MCF 10A (cell line): ENCODE results near the gene SPACA5B. TPM values are rescaled to one million over a fixed set of nuclear protein-coding genes. Genes with fewer than 3 reads are reported as not detected.
"Not testable (repeated sequence)": the region's sequence is repeated elsewhere in the genome, so short reads cannot be mapped to it uniquely, and the experiment has no call there.

Experiments used
- BruUV-seq: library from RNA; stranded (reverse); fragments of 400-500 nt; replicated peaks from 2 replicates; lab custom pipeline; 2021; lab: Mats Ljungman, UMichigan
- CTCF ChIA-PET: fragments of 300-600 bp; sonication (Branson Sonifier 250); formaldehyde crosslinking; extraction: SDS; loops from one replicate; lab custom pipeline; 2021; ENCODE audit warnings: antibody characterized with exemption, inconsistent platforms; lab: Yijun Ruan, JAX
- POLR2A ChIA-PET: fragments of 300-600, 350-650 bp; sonication (Branson Sonifier 250); formaldehyde crosslinking; extraction: SDS; loops from one replicate; lab custom pipeline; 2020; ENCODE audit warnings: antibody characterized with exemption, inconsistent platforms; lab: Yijun Ruan, JAX
- DNase-seq: peaks from one replicate; pipeline ENCODE4 v3.0.0-alpha.2; 2018; ENCODE audit not compliant: unreplicated experiment
- H3K27ac Mint-ChIP-seq: one replicate; pipeline ENCODE4 v1.8.0; 2022; ENCODE audit warnings: mild to moderate bottlenecking, low read depth, mixed read lengths; ENCODE audit not compliant: unreplicated experiment
- H3K27me3 Mint-ChIP-seq: one replicate; pipeline ENCODE4 v1.8.0; 2022; ENCODE audit warnings: mixed read lengths; ENCODE audit not compliant: insufficient read depth, unreplicated experiment
- H3K36me3 Mint-ChIP-seq: one replicate; pipeline ENCODE4 v1.8.0; 2022; ENCODE audit warnings: mild to moderate bottlenecking, moderate library complexity, mixed read lengths; ENCODE audit not compliant: insufficient read depth, unreplicated experiment
- H3K4me1 Mint-ChIP-seq: one replicate; pipeline ENCODE4 v1.8.0; 2022; ENCODE audit warnings: mixed read lengths; ENCODE audit not compliant: insufficient read depth, unreplicated experiment
- H3K4me3 Mint-ChIP-seq: one replicate; pipeline ENCODE4 v1.8.0; 2022; ENCODE audit warnings: mild to moderate bottlenecking, moderate library complexity, mixed read lengths; ENCODE audit not compliant: unreplicated experiment
- H3K9me3 Mint-ChIP-seq: one replicate; pipeline ENCODE4 v1.8.0; 2022; ENCODE audit warnings: mixed read lengths; ENCODE audit not compliant: unreplicated experiment
- intact Hi-C: fragments of 100-400 bp; cut with micrococcal nuclease; formaldehyde crosslinking; loops from 2 replicates; pipeline ENCODE4 v1.14.1; 2022
- total RNA-seq: library from RNA; stranded (reverse); gene quantifications from 2 replicates; pipeline ENCODE4 v1.2.3, GENCODE V29; 2022
- TF ChIP-seq, protein P1 (sequence below): fragments of 200-600 bp; IDR thresholded peaks from one replicate; pipeline ENCODE4 v1.8.0; 2022; ENCODE audit warnings: antibody characterized with exemption, mild to moderate bottlenecking; ENCODE audit not compliant: unreplicated experiment

SPACA5B gene
- total RNA-seq, 1 experiment from 2014 or later = not detected

DNA sequence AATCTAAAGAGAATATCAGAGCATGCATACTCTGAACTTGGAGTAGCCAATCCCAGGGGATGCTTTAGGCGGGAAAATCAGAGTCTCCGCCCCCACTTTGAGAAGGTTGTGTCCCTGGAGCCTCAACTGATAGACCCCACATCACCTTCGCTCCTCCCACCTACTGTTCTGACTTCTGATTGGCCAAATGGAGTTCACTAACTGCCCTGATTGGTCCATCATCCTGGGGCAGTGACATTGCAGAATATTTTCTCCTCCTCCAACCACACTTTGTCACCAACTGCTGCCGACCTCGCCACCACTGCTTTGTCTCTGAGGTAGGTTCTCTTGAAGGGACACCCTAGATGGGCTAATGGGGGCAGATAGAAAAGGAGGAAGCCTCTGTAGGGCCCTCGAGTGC is 22.7 kb upstream of the SPACA5B start:
- H3K27me3 Mint-ChIP-seq = no peaks in the 10 kb centered on the region
- H3K27ac Mint-ChIP-seq = no peak overlapping the region
- H3K4me1 Mint-ChIP-seq = no peaks in the 10 kb centered on the region
- intact Hi-C loops = no loop called here
- DNase-seq = no peak
- TF ChIP-seq, protein P1, sequence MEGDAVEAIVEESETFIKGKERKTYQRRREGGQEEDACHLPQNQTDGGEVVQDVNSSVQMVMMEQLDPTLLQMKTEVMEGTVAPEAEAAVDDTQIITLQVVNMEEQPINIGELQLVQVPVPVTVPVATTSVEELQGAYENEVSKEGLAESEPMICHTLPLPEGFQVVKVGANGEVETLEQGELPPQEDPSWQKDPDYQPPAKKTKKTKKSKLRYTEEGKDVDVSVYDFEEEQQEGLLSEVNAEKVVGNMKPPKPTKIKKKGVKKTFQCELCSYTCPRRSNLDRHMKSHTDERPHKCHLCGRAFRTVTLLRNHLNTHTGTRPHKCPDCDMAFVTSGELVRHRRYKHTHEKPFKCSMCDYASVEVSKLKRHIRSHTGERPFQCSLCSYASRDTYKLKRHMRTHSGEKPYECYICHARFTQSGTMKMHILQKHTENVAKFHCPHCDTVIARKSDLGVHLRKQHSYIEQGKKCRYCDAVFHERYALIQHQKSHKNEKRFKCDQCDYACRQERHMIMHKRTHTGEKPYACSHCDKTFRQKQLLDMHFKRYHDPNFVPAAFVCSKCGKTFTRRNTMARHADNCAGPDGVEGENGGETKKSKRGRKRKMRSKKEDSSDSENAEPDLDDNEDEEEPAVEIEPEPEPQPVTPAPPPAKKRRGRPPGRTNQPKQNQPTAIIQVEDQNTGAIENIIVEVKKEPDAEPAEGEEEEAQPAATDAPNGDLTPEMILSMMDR = no peak
- H3K9me3 Mint-ChIP-seq = no peaks in the 10 kb centered on the region
- CTCF ChIA-PET = no interaction called here
- H3K4me3 Mint-ChIP-seq = no peak overlapping the region
- no TSS peak for BruUV-seq
- POLR2A ChIA-PET = no interaction called here
- H3K36me3 Mint-ChIP-seq = no peaks in the 10 kb centered on the region

DNA sequence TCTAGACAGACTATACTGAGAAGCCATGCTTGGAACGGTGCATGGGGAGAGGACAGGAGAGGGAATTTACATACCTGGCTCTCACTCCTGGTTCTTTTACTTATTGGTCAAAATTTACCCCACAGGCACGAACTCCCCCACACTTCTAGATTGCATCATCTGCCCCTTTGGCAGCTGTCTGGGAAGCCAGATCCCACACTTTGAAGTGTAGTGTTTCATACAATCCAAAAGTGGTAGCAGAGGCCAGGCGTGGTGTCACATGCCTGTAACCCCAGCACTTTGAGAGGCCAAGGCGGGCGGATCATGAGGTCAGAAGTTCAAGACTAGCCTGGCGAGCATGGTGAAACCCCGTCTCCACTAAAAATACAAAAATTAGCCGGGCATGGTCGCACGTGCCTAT is 5.1 kb upstream of the SPACA5B start:
- H3K4me1 Mint-ChIP-seq, H3K9me3 Mint-ChIP-seq, BruUV-seq, H3K36me3 Mint-ChIP-seq, POLR2A ChIA-PET, intact Hi-C loops, H3K27ac Mint-ChIP-seq, CTCF ChIA-PET, H3K4me3 Mint-ChIP-seq: not testable (repeated sequence)
- peak; percentile 8 for DNase-seq
- H3K27me3 Mint-ChIP-seq = peaks cover 12% of the 10 kb centered on the region

DNA sequence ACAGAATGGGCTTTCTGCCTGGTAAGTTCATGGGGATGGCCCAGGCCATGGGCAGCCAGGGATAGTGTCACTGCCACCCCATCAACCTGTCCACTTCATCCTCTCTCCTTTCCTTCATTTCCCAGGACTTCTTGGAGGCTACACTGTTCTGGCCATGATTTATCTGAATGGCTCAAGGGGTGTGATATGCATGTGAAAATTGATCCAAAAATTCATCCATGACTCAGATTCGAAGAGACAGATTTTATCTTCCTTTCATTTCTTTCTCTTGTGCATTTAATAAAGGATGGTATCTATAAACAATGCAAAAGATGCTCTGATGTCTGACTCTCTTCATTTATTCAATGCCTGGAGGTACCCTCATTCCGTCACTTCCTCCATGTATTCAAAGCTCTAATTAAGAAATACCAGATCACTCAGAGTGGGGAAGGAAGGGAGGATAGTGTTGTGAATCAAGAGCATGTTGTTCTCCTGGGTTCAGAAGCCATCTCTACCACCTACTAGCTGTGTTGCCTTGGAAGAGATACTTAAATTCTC is 1.9 kb downstream of the SPACA5B start:
- H3K4me1 Mint-ChIP-seq, H3K4me3 Mint-ChIP-seq, POLR2A ChIA-PET, CTCF ChIA-PET, H3K9me3 Mint-ChIP-seq, H3K27me3 Mint-ChIP-seq, BruUV-seq, intact Hi-C loops, H3K27ac Mint-ChIP-seq, H3K36me3 Mint-ChIP-seq, DNase-seq: not testable (repeated sequence)

DNA sequence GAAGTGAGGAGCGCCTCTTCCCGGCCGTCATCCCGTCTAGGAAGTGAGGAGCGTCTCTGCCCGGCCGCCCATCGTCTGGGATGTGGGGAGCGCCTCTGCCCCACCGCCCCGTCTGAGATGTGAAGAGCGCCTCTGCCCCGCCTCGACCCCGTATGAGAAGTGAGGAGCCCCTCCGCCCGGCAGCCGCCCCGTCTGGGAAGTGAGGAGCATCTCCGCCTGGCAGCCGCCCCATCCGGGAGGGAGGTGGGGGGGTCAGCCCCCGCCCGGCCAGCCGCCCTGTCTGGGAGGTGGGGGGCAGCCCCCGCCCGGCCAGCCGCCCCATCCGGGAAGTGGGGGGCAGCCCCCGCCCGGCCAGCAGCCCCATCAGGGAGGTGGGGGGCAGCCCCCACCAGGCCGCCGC is 8.7 kb downstream of the SPACA5B start:
- H3K27me3 Mint-ChIP-seq, H3K4me3 Mint-ChIP-seq, CTCF ChIA-PET, H3K4me1 Mint-ChIP-seq, intact Hi-C loops, POLR2A ChIA-PET, H3K9me3 Mint-ChIP-seq, H3K27ac Mint-ChIP-seq, H3K36me3 Mint-ChIP-seq, BruUV-seq, DNase-seq: not testable (repeated sequence)

DNA sequence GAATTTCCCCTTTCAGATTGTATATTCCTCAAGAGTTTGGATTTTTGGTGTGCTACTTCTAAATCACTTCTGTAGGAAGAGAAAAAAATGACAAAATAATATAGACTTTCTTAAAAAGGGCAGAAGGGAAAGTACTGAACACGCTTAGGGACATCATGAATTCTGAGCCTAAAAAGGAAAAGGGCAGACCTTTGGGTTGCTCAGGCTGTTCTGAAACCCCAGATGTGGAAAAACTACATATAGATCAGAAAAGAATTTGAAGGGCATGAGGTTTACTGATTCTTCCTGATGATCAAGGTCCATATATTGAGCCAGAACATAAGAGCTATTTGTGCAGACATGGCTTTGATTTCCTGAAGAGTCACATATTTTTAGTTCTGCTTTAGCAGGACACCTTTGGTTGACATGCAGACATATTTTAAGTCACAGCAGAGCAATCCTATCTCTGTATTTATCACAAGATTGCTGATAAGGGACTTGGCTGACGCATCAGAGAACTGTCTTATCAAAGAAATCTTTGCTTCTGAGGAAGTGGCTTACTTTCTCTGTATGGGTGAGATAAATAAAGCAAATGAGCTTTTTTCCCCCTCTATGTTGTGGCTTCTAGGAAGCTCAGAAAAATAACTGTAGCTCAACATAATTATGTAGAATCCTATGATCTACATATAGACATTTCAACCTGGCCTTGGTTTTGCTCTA is 11.5 kb downstream of the SPACA5B start:
- POLR2A ChIA-PET, H3K36me3 Mint-ChIP-seq, H3K4me3 Mint-ChIP-seq, H3K4me1 Mint-ChIP-seq, DNase-seq, BruUV-seq, H3K27ac Mint-ChIP-seq, intact Hi-C loops, H3K9me3 Mint-ChIP-seq, H3K27me3 Mint-ChIP-seq, CTCF ChIA-PET: not testable (repeated sequence)

DNA sequence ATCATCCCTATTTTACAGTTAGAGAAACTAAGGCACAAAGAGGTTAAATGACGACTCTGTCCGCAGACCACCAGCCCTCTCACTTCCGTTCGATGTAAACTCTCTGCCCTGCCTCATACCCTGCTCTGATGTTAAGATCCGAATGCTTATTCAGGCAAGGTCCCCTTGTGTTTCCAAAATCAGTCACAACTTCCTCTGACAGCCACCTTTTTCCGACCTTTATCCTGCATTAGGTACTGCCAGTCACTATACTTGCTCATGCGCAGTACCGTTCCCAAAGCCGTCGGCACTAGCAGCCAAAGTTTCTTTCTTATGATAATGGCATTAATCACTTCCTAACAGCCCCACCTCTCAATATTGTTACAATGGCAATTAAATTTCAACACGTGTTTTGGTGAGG is 12.3 kb downstream of the SPACA5B start:
- H3K27me3 Mint-ChIP-seq, H3K36me3 Mint-ChIP-seq, intact Hi-C loops, H3K4me1 Mint-ChIP-seq, POLR2A ChIA-PET, H3K4me3 Mint-ChIP-seq, H3K9me3 Mint-ChIP-seq, CTCF ChIA-PET, DNase-seq, H3K27ac Mint-ChIP-seq, BruUV-seq: not testable (repeated sequence)
